NCI-H748 (cell line): ENCODE data around the gene TSTD1.
A peak's percentile ranks its signal among the peaks of the same experiment; 100 is the strongest.

Experiments
- DNase-seq: peaks from one replicate; lab custom pipeline; 2025; ENCODE audit not compliant: unreplicated experiment; lab: John Stamatoyannopoulos, UW

Gene TSTD1, protein sequence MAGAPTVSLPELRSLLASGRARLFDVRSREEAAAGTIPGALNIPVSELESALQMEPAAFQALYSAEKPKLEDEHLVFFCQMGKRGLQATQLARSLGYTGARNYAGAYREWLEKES

DNA sequence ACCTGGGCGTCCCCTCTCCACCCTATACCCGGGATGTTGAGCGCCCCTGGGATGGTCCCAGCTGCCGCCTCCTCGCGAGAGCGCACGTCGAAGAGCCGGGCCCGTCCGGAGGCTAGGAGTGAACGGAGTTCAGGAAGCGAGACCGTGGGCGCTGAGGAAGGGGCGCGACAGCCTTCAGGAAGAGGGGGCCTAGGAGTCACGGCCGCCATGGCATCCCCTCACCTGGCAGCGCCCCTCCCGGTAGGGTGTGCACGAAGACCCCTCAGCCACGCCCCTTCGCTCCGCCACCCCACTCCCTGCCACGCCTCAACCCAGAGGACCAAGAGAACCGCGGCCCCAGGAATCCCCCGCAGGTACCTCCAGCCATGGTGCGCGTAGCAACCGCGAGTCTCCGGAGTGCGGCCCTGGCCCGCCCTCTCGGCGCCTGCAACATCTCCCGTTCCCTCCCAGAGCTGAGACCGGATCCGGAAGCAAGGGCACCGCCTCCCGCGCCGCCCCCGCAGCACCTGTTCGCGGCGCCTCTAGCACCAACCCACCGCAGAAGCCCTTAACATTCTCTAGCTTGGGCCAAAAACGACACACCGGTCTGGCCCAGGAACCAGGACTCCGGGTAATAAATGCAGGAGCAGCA lies at the start of gene TSTD1:
TSS of gene TSTD1 (minus strand) at position 442 of the 631 bp plus-strand sequence. CDS start at position 367, 75 bp downstream.
- DNase-seq: peak; percentile 93

DNA sequence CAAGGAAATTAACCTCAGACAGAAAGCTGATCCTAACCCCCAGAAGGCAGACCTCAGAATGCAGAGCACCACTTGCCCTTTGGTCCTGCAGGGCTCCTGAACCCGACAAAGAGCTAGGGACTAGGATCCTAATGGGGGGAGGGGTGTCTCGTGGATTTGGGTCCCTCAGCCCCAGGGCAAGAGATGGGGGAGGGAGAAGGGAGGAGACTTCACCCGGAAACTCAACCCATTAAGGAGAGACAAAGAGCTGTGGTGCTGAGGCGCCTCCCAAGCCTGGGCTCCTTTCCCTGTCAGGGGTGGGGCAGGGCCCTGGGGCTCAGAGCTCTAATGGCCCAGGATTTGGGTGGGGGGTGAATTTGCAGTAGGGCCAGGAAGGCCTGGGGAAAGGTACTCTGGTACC lies 47.7 kb upstream of the TSTD1 start:
- DNase-seq: no peak

DNA sequence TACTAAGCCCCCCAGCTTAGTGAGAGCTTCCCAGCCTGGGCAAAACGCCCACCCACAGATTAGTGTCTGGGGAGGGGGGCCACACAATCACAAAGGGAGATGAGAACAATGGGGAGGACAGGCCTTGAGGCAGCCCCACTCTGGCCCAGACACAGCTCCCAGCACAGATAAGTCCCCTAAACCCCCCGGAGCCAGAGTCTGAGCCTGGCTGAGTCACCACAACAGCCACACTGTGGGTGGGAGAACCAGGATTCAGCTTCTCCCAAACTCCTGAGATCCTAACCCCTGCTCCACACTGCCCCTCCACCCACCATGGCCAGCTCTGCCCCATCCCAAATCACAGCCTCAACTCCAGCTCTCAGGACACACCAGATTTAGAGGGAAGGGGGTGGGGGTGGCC lies 46.4 kb upstream of the TSTD1 start:
- no peak for DNase-seq

- DNase-seq: no peak
These were observed 45.8 kb upstream of the TSTD1 start for GRCh38 chr1:161084597-161084988.

- no peak for DNase-seq
These were observed 45.2 kb upstream of the TSTD1 start for GRCh38 chr1:161083748-161084596.

GRCh38 chr1:161082996-161083747 lies 44.4 kb upstream of the TSTD1 start:
- no peak for DNase-seq

GRCh38 chr1:161082483-161082882 lies 43.7 kb upstream of the TSTD1 start:
- no peak for DNase-seq

GRCh38 chr1:161081519-161081918 lies 42.8 kb upstream of the TSTD1 start:
- no peak for DNase-seq

GRCh38 chr1:161080441-161081405 lies 42.0 kb upstream of the TSTD1 start:
- DNase-seq: no peak

DNA sequence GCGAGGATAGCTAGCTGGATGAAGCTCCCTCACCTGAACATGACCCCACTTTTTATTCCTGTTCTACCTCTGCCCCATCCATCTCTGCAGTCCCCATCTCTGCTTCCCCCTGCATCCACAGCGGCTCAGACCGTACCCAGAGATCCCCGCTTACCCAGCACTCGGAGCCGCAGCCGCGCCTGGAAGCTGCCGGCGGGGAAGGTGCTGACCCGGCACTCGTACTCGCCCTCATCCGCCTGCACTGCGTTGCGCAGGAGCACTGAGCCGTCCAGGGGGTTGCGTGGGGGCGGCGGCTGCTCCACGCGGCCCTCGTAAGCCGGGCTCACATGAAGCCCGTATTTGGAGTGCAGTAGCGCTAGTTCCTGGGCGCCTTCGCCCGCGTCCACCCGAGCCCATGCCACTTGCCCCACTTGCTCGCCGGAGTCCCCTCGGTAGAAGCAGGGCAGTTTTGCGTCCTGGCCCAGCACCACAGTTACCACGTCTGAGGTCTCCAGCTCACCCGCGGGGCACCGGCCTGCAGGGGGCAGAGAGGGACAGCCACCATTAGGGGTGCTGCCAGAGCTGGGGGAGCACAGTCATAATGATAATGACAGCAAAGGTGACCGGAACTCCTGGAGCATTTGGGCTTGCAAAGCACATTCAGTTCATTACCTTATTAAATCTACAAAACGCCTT lies 40.8 kb upstream of the TSTD1 start:
- no peak for DNase-seq

- no peak for DNase-seq
These were observed 38.7 kb upstream of the TSTD1 start for GRCh38 chr1:161077426-161077825.

- DNase-seq: no peak
These were observed 37.6 kb upstream of the TSTD1 start for GRCh38 chr1:161076410-161076809.

DNA sequence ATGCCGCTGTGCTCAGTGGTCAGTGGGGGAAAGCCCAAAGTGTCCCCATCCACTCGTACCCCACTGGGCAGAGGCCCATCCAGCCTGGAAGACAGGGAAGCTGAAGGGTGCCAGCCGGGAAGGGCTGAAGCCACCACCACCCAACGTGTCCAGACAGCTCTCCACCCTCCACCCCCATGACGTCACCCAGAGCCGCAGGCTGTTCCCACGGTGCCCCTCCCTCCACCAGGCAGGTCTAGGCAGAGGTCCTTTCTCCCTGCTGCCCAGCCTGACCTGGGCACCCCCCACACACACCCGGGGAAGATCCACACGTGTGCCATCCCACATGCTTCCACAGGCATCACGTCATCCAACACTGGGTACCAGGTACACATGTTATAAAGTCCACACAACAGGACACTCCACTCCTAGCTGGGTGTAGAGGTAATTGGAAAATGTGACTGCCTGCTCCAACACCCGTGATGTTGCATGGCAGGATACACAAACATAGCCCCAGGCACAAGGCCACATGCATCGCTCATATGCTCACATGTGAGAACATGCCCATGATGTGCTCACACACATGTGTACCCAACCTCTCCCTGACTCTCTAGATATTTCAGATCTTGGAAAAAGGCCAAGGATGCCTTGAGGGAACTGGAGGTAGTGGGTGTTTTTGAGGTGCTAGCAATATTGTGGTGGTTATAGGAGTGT lies 36.1 kb upstream of the TSTD1 start:
- DNase-seq: peak; percentile 15

GRCh38 chr1:161073474-161074121 lies 34.8 kb upstream of the TSTD1 start:
- no peak for DNase-seq

DNA sequence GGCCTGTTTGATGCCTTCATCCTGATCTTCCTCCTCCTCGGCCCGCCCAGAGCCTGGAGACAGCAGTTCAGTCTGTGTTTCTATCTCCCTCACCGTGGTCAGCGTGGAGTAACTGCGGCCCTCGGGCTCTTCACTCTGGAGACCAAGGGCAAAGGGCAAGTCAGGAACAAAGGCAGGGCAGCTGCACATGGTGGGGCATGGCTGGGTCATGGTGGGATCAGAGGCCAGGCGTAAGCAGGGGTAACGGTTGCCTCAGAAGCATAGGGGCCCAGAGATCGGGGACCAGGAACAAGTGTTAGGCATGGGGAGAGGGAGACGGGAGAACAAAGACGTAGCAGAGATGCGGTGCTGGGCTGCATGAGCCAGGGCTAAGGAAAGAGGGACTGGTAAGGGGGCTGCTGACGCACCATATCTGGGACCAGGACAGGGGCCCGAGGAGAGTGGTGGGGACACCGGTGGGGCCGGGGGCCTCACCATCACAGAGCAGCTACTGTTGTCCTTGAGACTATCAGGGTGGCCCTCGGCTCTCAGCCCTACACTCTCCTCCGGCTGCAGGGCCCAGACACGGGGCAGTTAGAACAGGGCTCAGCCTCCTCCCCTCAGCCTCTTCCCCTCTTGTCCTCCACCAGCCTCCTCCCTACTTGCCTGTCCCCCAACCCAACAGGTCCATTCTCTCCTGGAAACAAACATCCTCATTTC lies 34.1 kb upstream of the TSTD1 start:
- no peak for DNase-seq

- DNase-seq: no peak
These were observed 33.2 kb upstream of the TSTD1 start for GRCh38 chr1:161071886-161072371.

DNA sequence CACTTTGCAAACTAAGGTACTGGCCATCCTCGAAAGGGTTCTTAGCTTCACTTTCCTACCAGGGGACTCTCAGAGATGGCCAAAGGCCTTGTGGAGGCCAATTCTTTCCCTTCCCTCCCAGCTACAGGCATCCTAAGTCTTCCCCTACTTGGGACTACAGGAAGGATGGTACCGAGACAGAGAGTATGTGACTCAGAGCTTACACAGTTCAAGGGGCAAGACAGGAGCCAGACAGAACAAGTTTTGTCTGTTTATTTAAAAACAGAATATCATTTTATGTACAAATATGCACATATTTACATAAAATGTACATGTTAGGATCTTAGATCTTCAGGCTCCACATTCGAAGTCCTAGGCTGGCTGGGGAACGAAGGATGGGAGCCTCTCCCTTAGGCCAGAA lies 32.0 kb upstream of the TSTD1 start:
- no peak for DNase-seq

GRCh38 chr1:161069731-161070270 lies 31.0 kb upstream of the TSTD1 start, which contains the start of gene ARHGAP30:
TSS of gene ARHGAP30 (minus strand) at chr1:161069891. CDS start at chr1:161069624, 267 bp downstream.
- DNase-seq: no peak
